ENCODE results near the gene SUMO3.

The SUMO3 gene

GRCh38 chr21:44850208-44850800 is 32.4 kb upstream of the SUMO3 start:
- DNase-seq (ENCODE audit: low read depth in 1 of 2, low spot score in 1 of 2): no peak
- H3K27me3 ChIP-seq (ENCODE audit: insufficient read depth, poor library complexity, severe bottlenecking): no peaks in the 10 kb centered on the region
- H3K27ac ChIP-seq (replicated peaks): peak overlapping the region; percentile 79
- TF ChIP-seq POLR2AphosphoS5 (IDR thresholded peaks at IDR 0.05; ENCODE audit: low read depth): no peak
- no peak for TF ChIP-seq REST (IDR thresholded peaks at IDR 0.05; ENCODE audit: insufficient replicate concordance, low read depth)
- TF ChIP-seq SPI1 (IDR thresholded peaks at IDR 0.05; ENCODE audit: borderline replicate concordance, low read depth): no peak
- no peak for TF ChIP-seq CTCF (IDR thresholded peaks at IDR 0.05; ENCODE audit: insufficient read depth, low read length)
- no peak for TF ChIP-seq GABPA (IDR thresholded peaks at IDR 0.05; ENCODE audit: low read depth)
- H3K4me3 ChIP-seq (replicated peaks; ENCODE audit: insufficient read depth, low read length): no peak overlapping the region

- no peaks in the 10 kb centered on the region for H3K27me3 ChIP-seq (ENCODE audit: insufficient read depth, poor library complexity, severe bottlenecking)
- peak overlapping the region; percentile 79 for H3K27ac ChIP-seq (replicated peaks)
- DNase-seq (ENCODE audit: low read depth in 1 of 2, low spot score in 1 of 2): peak; percentile 62 to 88
- TF ChIP-seq CTCF (IDR thresholded peaks at IDR 0.05; ENCODE audit: insufficient read depth, low read length): no peak
- no peak for TF ChIP-seq SPI1 (IDR thresholded peaks at IDR 0.05; ENCODE audit: borderline replicate concordance, low read depth)
- TF ChIP-seq REST (IDR thresholded peaks at IDR 0.05; ENCODE audit: insufficient replicate concordance, low read depth): no peak
- TF ChIP-seq GABPA (IDR thresholded peaks at IDR 0.05; ENCODE audit: low read depth): no peak
- no peak; the same call in 1 of the 2 replicates for TF ChIP-seq POLR2AphosphoS5 (IDR thresholded peaks at IDR 0.05; ENCODE audit: low read depth)
- H3K4me3 ChIP-seq (replicated peaks; ENCODE audit: insufficient read depth, low read length): no peak overlapping the region
Observed at GRCh38 chr21:44849616-44850130, 31.8 kb upstream of the SUMO3 start.

GRCh38 chr21:44848821-44849521 is 31.1 kb upstream of the SUMO3 start:
- H3K27me3 ChIP-seq (ENCODE audit: insufficient read depth, poor library complexity, severe bottlenecking): no peaks in the 10 kb centered on the region

More at GRCh38 chr21:44848821-44849521, 31.1 kb upstream of the SUMO3 start:
- no peak overlapping the region for H3K4me3 ChIP-seq (replicated peaks; ENCODE audit: insufficient read depth, low read length)
- TF ChIP-seq POLR2AphosphoS5 (IDR thresholded peaks at IDR 0.05; ENCODE audit: low read depth): peak; percentile 53; the same call in 1 of the 2 replicates
- no peak for TF ChIP-seq CTCF (IDR thresholded peaks at IDR 0.05; ENCODE audit: insufficient read depth, low read length)
- peak in 1 of 2 experiments; percentile 33 for DNase-seq (ENCODE audit: low read depth in 1 of 2, low spot score in 1 of 2)
- H3K27ac ChIP-seq (replicated peaks): peak overlapping the region; percentile 79

All from HL-60 (cell line).